ENCODE measurements around the gene SH3GL1. TPM values are rescaled to one million over a fixed set of nuclear protein-coding genes. Genes with fewer than 3 reads are reported as not detected.
"Not testable (repeated sequence)": the region's sequence is repeated elsewhere in the genome, so short reads cannot be mapped to it uniquely, and the experiment has no call there.

Gene SH3GL1
- polyA plus RNA-seq, 1 donor = 54.0 TPM

- no peak for DNase-seq
Observed at GRCh38 chr19:4346020-4346383, 54.3 kb downstream of the SH3GL1 start.

GRCh38 chr19:4345342-4346019, 54.9 kb downstream of the SH3GL1 start:
- DNase-seq = no peak

- DNase-seq = peak; percentile 92
Observed at GRCh38 chr19:4343370-4344307, 56.7 kb downstream of the SH3GL1 start, which contains the start of gene MPND. MPND (plus strand) TSS chr19:4343562; CDS start chr19:4343594, 32 bp downstream.

- peak; percentile 100 for DNase-seq
Observed at GRCh38 chr19:4342615-4343369, 57.6 kb downstream of the SH3GL1 start.

- DNase-seq = no peak
Observed at GRCh38 chr19:4342314-4342614, 58.1 kb downstream of the SH3GL1 start.

- DNase-seq = no peak
Observed at GRCh38 chr19:4338441-4339355, 61.6 kb downstream of the SH3GL1 start, which contains the start of gene STAP2. STAP2 (minus strand) TSS chr19:4338827; CDS start chr19:4338753, 74 bp downstream.

GRCh38 chr19:4337906-4338440, 62.4 kb downstream of the SH3GL1 start:
- DNase-seq = no peak

- DNase-seq = no peak
Observed at GRCh38 chr19:4334929-4335570, 65.3 kb downstream of the SH3GL1 start.

GRCh38 chr19:4329858-4330257, 70.5 kb downstream of the SH3GL1 start:
- DNase-seq = no peak

GRCh38 chr19:4328991-4329681, 71.2 kb downstream of the SH3GL1 start:
- not testable (repeated sequence) for DNase-seq

- DNase-seq = peak; percentile 94
Observed at GRCh38 chr19:4328243-4328990, 71.9 kb downstream of the SH3GL1 start.

GRCh38 chr19:4327877-4328242, 72.5 kb downstream of the SH3GL1 start:
- no peak for DNase-seq

- DNase-seq = no peak
Observed at GRCh38 chr19:4327252-4327876, 73.0 kb downstream of the SH3GL1 start.

GRCh38 chr19:4326837-4327251, 73.5 kb downstream of the SH3GL1 start:
- DNase-seq = no peak

- DNase-seq = no peak
Observed at GRCh38 chr19:4326215-4326836, 74.0 kb downstream of the SH3GL1 start.

- no peak for DNase-seq
Observed at GRCh38 chr19:4324228-4324627, 76.1 kb downstream of the SH3GL1 start.

- no peak for DNase-seq
Observed at GRCh38 chr19:4323692-4324091, 76.7 kb downstream of the SH3GL1 start.

GRCh38 chr19:4322942-4323665, 77.2 kb downstream of the SH3GL1 start:
- DNase-seq = no peak
